ENCODE measurements around the gene FOXO3. TPM values are rescaled to one million over a fixed set of nuclear protein-coding genes. Genes with fewer than 3 reads are reported as not detected.

Gene FOXO3
- total RNA-seq, 1 donor from 2014 or later, result 60.3 TPM

GRCh38 chr6:108643184-108643583, 82.5 kb downstream of the FOXO3 start:
- H3K27ac Mint-ChIP-seq (ENCODE audit: unreplicated experiment), result peak overlapping the region; percentile 11
- peaks cover 17% of the 10 kb centered on the region for H3K4me1 Mint-ChIP-seq (ENCODE audit: unreplicated experiment)
- no peak overlapping the region for H3K4me3 Mint-ChIP-seq (ENCODE audit: unreplicated experiment)
- peaks cover 12% of the 10 kb centered on the region for H3K36me3 Mint-ChIP-seq (ENCODE audit: unreplicated experiment)
- H3K9me3 Mint-ChIP-seq (ENCODE audit: unreplicated experiment), result no peaks in the 10 kb centered on the region
- no peak for DNase-seq (ENCODE audit: extremely low spot score, unreplicated experiment)
- no peaks in the 10 kb centered on the region for H3K27me3 Mint-ChIP-seq (ENCODE audit: unreplicated experiment)
- no peak for TF ChIP-seq CTCF (IDR thresholded peaks at IDR 0.05)

GRCh38 chr6:108644252-108644651, 83.5 kb downstream of the FOXO3 start:
- no peak overlapping the region for H3K27ac Mint-ChIP-seq (ENCODE audit: unreplicated experiment)
- DNase-seq (ENCODE audit: extremely low spot score, unreplicated experiment), result no peak
- TF ChIP-seq CTCF (IDR thresholded peaks at IDR 0.05), result no peak
- H3K9me3 Mint-ChIP-seq (ENCODE audit: unreplicated experiment), result no peaks in the 10 kb centered on the region
- no peak overlapping the region for H3K4me3 Mint-ChIP-seq (ENCODE audit: unreplicated experiment)
- H3K4me1 Mint-ChIP-seq (ENCODE audit: unreplicated experiment), result peaks cover 17% of the 10 kb centered on the region
- no peaks in the 10 kb centered on the region for H3K27me3 Mint-ChIP-seq (ENCODE audit: unreplicated experiment)
- peaks cover 15% of the 10 kb centered on the region for H3K36me3 Mint-ChIP-seq (ENCODE audit: unreplicated experiment)

GRCh38 chr6:108648191-108648590, 87.5 kb downstream of the FOXO3 start:
- Mint-ChIP-seq H3K36me3 (ENCODE audit: unreplicated experiment) (peaks cover 9% of the 10 kb centered on the region), H3K27ac (ENCODE audit: unreplicated experiment) (no peak overlapping the region), H3K4me3 (ENCODE audit: unreplicated experiment) (no peak overlapping the region), H3K9me3 (ENCODE audit: unreplicated experiment) (no peaks in the 10 kb centered on the region), H3K27me3 (ENCODE audit: unreplicated experiment) (no peaks in the 10 kb centered on the region), H3K4me1 (ENCODE audit: unreplicated experiment) (peaks cover 48% of the 10 kb centered on the region)
- no peak for DNase-seq (ENCODE audit: extremely low spot score, unreplicated experiment)
- no peak for TF ChIP-seq CTCF (IDR thresholded peaks at IDR 0.05)

GRCh38 chr6:108650325-108650724, 89.6 kb downstream of the FOXO3 start:
- no peak for DNase-seq (ENCODE audit: extremely low spot score, unreplicated experiment)
- TF ChIP-seq CTCF (IDR thresholded peaks at IDR 0.05), result no peak
- peaks cover 57% of the 10 kb centered on the region for H3K4me1 Mint-ChIP-seq (ENCODE audit: unreplicated experiment)
- no peaks in the 10 kb centered on the region for H3K27me3 Mint-ChIP-seq (ENCODE audit: unreplicated experiment)
- no peaks in the 10 kb centered on the region for H3K9me3 Mint-ChIP-seq (ENCODE audit: unreplicated experiment)
- no peak overlapping the region for H3K4me3 Mint-ChIP-seq (ENCODE audit: unreplicated experiment)
- H3K27ac Mint-ChIP-seq (ENCODE audit: unreplicated experiment), result peak overlapping the region; percentile 98
- H3K36me3 Mint-ChIP-seq (ENCODE audit: unreplicated experiment), result peaks cover 9% of the 10 kb centered on the region

GRCh38 chr6:108650781-108651180, 90.1 kb downstream of the FOXO3 start:
- no peak for DNase-seq (ENCODE audit: extremely low spot score, unreplicated experiment)
- no peak for TF ChIP-seq CTCF (IDR thresholded peaks at IDR 0.05)
- Mint-ChIP-seq H3K4me3 (ENCODE audit: unreplicated experiment) (no peak overlapping the region), H3K27ac (ENCODE audit: unreplicated experiment) (peak overlapping the region; percentile 98), H3K27me3 (ENCODE audit: unreplicated experiment) (no peaks in the 10 kb centered on the region), H3K36me3 (ENCODE audit: unreplicated experiment) (peaks cover 9% of the 10 kb centered on the region), H3K9me3 (ENCODE audit: unreplicated experiment) (no peaks in the 10 kb centered on the region), H3K4me1 (ENCODE audit: unreplicated experiment) (peaks cover 62% of the 10 kb centered on the region)

All from osteocyte (in vitro differentiated cells).